Esophagus squamous epithelium (tissue), 5 donors: ENCODE measurements around the gene OR8J1. TPM values are rescaled to one million over a fixed set of nuclear protein-coding genes. Genes with fewer than 3 reads are reported as not detected.

Experiments used
- DNase-seq: peaks from one replicate; lab custom pipeline; 2025; lab: John Stamatoyannopoulos, UW
- H3K27ac ChIP-seq, 4 donors: fragments of 200-600 bp; sonication (generic); one replicate each; pipeline ENCODE4 v1.5.1; 2016 to 2019; ENCODE audit warnings: mild to moderate bottlenecking in 1 of 4
- H3K27me3 ChIP-seq, 4 donors: fragments of 200-600 bp; sonication (generic); 1 replicate in 3 of 4; 2 replicates in 1 of 4; pipeline versions ENCODE4 v1.5.1 to v1.6.0; 2017 to 2021; ENCODE audit warnings: antibody characterized with exemption in 1 of 4
- H3K36me3 ChIP-seq, 3 donors: fragments of 200-600 bp; sonication (generic); one replicate each; pipeline ENCODE4 v1.5.1; 2016 to 2019
- H3K4me1 ChIP-seq, 3 donors: fragments of 200-600 bp; sonication (generic); one replicate each; pipeline ENCODE4 v1.5.1; 2017 to 2019
- H3K4me3 ChIP-seq, 4 donors: fragments of 200-600 bp; sonication (generic); 1 replicate in 3 of 4; 2 replicates in 1 of 4; pipeline ENCODE4 v1.5.1; 2016 to 2019; ENCODE audit warnings: mild to moderate bottlenecking in 2 of 4, moderate library complexity in 1 of 4
- H3K9me3 ChIP-seq, 3 donors: fragments of 200-600 bp; sonication (generic); one replicate each; pipeline ENCODE4 v1.5.1; 2016 to 2019
- CTCF ChIP-seq, 6 experiments: fragments of 450-650 bp in 4 of 6; fragments of 200-600 bp in 2 of 6; sonication (generic) in 2 of 6; IDR thresholded peaks; one replicate each; pipeline ENCODE4 v1.5.1; 2016 to 2019; ENCODE audit warnings: antibody characterized with exemption in 6 of 6, mild to moderate bottlenecking in 4 of 6, moderate library complexity in 4 of 6
- POLR2A ChIP-seq, 4 donors: fragments of 450-650 bp; IDR thresholded peaks; one replicate each; pipeline ENCODE4 v1.6.1; 2017; ENCODE audit warnings: antibody characterized with exemption in 4 of 4, mild to moderate bottlenecking in 4 of 4, moderate library complexity in 3 of 4
- WGBS, 2 donors: methylation state at CpG; one replicate each; pipeline ENCODE4 v1.1.5; 2018; 5-methylcytosine and 5-hydroxymethylcytosine counted together
- intact Hi-C: fragments of 100-400 bp; cut with DNase I; formaldehyde crosslinking; loops from one replicate; pipeline ENCODE4 v1.15.0; 2022
- total RNA-seq, 4 donors: library from RNA; depleted of rRNA; stranded (reverse); fragments of >200 nt; gene quantifications; one replicate each; pipeline ENCODE4 v1.1.0, GENCODE V29; 2016
- donor health status: DM: yes; HTN: yes; CAD: no.

OR8J1 gene
- total RNA-seq, 4 donors from 2014 or later, result not detected

DNA sequence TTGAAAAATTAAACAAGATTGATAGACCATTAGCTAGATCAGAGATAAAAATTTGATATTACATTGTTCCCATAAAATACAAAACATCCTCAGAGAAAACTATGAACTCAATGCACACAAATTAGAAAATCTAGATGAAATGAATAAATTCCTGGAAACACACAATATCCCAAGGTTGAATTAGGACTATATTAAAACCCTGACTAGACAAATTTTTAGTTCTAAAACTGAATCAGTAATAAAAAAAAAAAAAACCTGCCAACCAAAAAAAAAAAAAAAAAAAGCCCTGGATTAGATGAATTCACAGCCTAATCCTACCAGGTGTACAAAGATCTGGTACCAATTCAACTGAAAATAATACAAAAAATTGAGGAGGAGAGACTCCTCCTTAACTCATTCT is 13.8 kb upstream of the OR8J1 start:
- Histone ChIP-seq H3K4me1 (no peaks in the 10 kb centered on the region), H3K4me3 (no peak overlapping the region), H3K27ac (no peak overlapping the region), H3K36me3 (no peaks in the 10 kb centered on the region), H3K27me3 (no peaks in the 10 kb centered on the region), H3K9me3 (peaks cover 0 to 8% (median 0%) of the 10 kb centered on the region in 3 donors)
- intact Hi-C loops, result no loop called here
- TF ChIP-seq CTCF (IDR thresholded peaks at IDR 0.05), result no peak
- TF ChIP-seq POLR2A (IDR thresholded peaks at IDR 0.05), result no peak
- no peak for DNase-seq

GRCh38 chr11:56345739-56346138 is 8.4 kb upstream of the OR8J1 start, which contains the start of gene OR8K1:
Gene OR8K1, plus strand, starts transcription at chr11:56346039. Its CDS starts 0 bp downstream, at chr11:56346039.
- TF ChIP-seq CTCF (IDR thresholded peaks at IDR 0.05) (no peak), POLR2A (IDR thresholded peaks at IDR 0.05) (no peak)
- H3K4me3 ChIP-seq, result no peak within 1 kb of the TSS
- no peaks in the 10 kb centered on the region for H3K4me1 ChIP-seq
- no peaks in the 10 kb centered on the region for H3K36me3 ChIP-seq
- no peaks in the 10 kb centered on the region for H3K9me3 ChIP-seq
- intact Hi-C loops, result no loop called here
- 75 to 82% methylated on average over 1 of the region's 1 CpG for WGBS, 2 donors
- no peak within 1 kb of the TSS for H3K27ac ChIP-seq
- H3K27me3 ChIP-seq, result no peaks in the 10 kb centered on the region
- no peak for DNase-seq

- no peak within 1 kb of the TSS for H3K27ac ChIP-seq
- no peak within 1 kb of the TSS for H3K4me3 ChIP-seq
- intact Hi-C loops, result no loop called here
- H3K4me1 ChIP-seq, result no peaks in the 10 kb centered on the region
- TF ChIP-seq POLR2A (IDR thresholded peaks at IDR 0.05), result no peak
- no peak for TF ChIP-seq CTCF (IDR thresholded peaks at IDR 0.05)
- DNase-seq, result no peak
- no peaks in the 10 kb centered on the region for H3K9me3 ChIP-seq
- no peaks in the 10 kb centered on the region for H3K36me3 ChIP-seq
- H3K27me3 ChIP-seq, result no peaks in the 10 kb centered on the region
- WGBS, 2 donors, result 59 to 61% methylated on average over 2 of the region's 2 CpGs
These were observed 21.2 kb downstream of the OR8J1 start, which contains the start of gene OR8U1 for GRCh38 chr11:56375324-56375723. Gene OR8U1, plus strand, starts transcription at chr11:56375624. Its CDS starts 0 bp downstream, at chr11:56375624.

GRCh38 chr11:56380120-56380519 is 26.0 kb downstream of the OR8J1 start:
- no peak overlapping the region for H3K27ac ChIP-seq
- H3K4me3 ChIP-seq, result no peak overlapping the region
- no peaks in the 10 kb centered on the region for H3K36me3 ChIP-seq
- DNase-seq, result no peak
- H3K27me3 ChIP-seq, result no peaks in the 10 kb centered on the region
- intact Hi-C loops, result no loop called here
- 68 to 70% methylated on average over 2 of the region's 2 CpGs for WGBS, 2 donors
- no peaks in the 10 kb centered on the region for H3K4me1 ChIP-seq
- H3K9me3 ChIP-seq, result no peaks in the 10 kb centered on the region
- TF ChIP-seq POLR2A (IDR thresholded peaks at IDR 0.05), result no peak
- no peak for TF ChIP-seq CTCF (IDR thresholded peaks at IDR 0.05)

DNA sequence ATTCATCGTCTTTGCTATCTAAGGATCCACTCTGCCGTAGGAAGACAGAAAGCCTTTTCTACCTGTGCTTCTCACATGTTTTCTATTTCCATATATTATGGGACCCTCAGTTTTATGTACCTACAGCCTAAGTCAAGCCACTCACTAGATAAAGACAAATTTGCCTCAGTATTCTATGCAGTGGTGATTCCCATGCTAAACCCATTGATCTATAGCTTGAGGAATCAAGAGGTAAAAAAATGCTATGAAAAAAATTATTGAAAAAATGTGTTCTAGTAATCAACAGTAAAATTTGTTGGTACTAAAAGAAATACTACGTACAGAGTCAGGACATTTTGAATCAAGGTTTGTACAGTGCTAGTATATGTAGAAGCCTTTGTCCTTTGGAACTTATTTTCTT is 40.3 kb downstream of the OR8J1 start:
- H3K27me3 ChIP-seq, result no peaks in the 10 kb centered on the region
- H3K27ac ChIP-seq, result no peak overlapping the region
- no peaks in the 10 kb centered on the region for H3K4me1 ChIP-seq
- no peaks in the 10 kb centered on the region for H3K36me3 ChIP-seq
- H3K4me3 ChIP-seq, result no peak overlapping the region
- no peak for TF ChIP-seq POLR2A (IDR thresholded peaks at IDR 0.05)
- no peak for TF ChIP-seq CTCF (IDR thresholded peaks at IDR 0.05)
- no peaks in the 10 kb centered on the region for H3K9me3 ChIP-seq
- DNase-seq, result no peak
- WGBS, 2 donors, result 89% methylated on average over 3 of the region's 3 CpGs
- intact Hi-C loops, result no loop called here
